KMS-11 (cell line): ENCODE data around the gene CD27.
A peak's percentile ranks its signal among the peaks of the same experiment; 100 is the strongest.

Source experiments
- H2AFZ ChIP-seq: fragments of 200-600 bp; sonication (generic); 2 replicates; pipeline ENCODE4 v1.6.1; 2016; ENCODE audit warnings: antibody characterized with exemption, mixed run types, low read depth
- H3K27ac ChIP-seq: fragments of 200-600 bp; sonication (generic); 2 replicates; pipeline ENCODE4 v1.6.1; 2016; ENCODE audit warnings: mild to moderate bottlenecking, mixed run types
- H3K27me3 ChIP-seq: fragments of 200-600 bp; sonication (generic); 2 replicates; pipeline ENCODE4 v1.6.1; 2017; ENCODE audit warnings: mild to moderate bottlenecking, low read depth, mixed run types, moderate library complexity; ENCODE audit not compliant: insufficient read depth
- H3K36me3 ChIP-seq: fragments of 200-600 bp; sonication (generic); 2 replicates; pipeline ENCODE4 v1.6.1; 2017; ENCODE audit warnings: mild to moderate bottlenecking, mixed run types; ENCODE audit not compliant: insufficient read depth
- H3K4me1 ChIP-seq: fragments of 200-600 bp; sonication (generic); 2 replicates; pipeline ENCODE4 v1.6.1; 2016; ENCODE audit warnings: mild to moderate bottlenecking, low read depth, mixed run types; ENCODE audit not compliant: poor library complexity, severe bottlenecking
- H3K4me2 ChIP-seq: fragments of 200-600 bp; sonication (generic); 2 replicates; pipeline ENCODE4 v1.7.0; 2016; ENCODE audit warnings: mild to moderate bottlenecking, mixed run types
- H3K4me3 ChIP-seq: fragments of 200-600 bp; sonication (generic); IDR thresholded peaks from 2 replicates; pipeline ENCODE4 v1.6.1; 2017; ENCODE audit warnings: low read depth, low read length, mixed read lengths; ENCODE audit not compliant: insufficient read depth
- H3K79me2 ChIP-seq: fragments of 200-600 bp; sonication (generic); 2 replicates; pipeline ENCODE4 v1.6.1; 2016; ENCODE audit warnings: low read depth, mixed run types; ENCODE audit not compliant: insufficient read depth
- H3K9ac ChIP-seq: fragments of 200-600 bp; sonication (generic); 2 replicates; pipeline ENCODE4 v1.6.1; 2016; ENCODE audit warnings: mild to moderate bottlenecking, mixed run types
- H4K20me1 ChIP-seq: fragments of 200-600 bp; sonication (generic); 2 replicates; pipeline ENCODE4 v1.6.1; 2016; ENCODE audit warnings: mild to moderate bottlenecking, mixed run types; ENCODE audit not compliant: insufficient read depth
- TF ChIP-seq, protein P1 (sequence below): fragments of 200-600 bp; sonication (generic); conservative IDR thresholded peaks from 2 replicates; pipeline ENCODE4 v1.6.1; 2017; ENCODE audit warnings: low read depth, mild to moderate bottlenecking, antibody characterized with exemption, low read length, moderate library complexity, mixed read lengths

CD27 gene

DNA sequence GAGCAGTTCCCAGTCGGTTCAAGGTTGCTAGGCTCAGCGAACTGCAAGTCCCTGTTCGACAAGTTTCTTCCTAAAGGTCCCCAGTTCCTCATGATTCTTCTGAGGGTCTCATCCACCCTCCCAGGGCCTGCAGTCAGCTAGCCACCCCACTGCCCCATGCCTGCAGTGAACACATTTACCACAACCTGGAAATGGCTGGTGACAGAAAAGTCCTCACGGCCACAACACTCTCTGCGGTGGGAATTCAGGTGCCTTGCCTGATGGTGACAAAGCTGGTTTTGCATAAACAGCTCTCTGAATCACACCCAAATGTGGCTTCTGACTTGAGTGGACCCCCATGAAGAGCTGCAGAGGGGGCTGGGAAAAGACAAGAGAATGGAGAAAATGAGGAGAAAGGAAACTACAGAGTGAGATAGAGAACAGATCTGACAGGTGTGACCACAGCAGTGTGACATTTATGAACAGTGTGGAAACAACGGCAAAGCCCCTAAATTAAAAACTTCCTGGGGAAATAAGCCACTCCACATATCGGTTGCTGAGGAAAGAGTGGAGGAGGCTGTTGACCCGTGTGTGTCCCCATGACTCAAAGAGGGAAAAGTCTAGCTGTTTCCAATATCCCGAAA lies 1.3 kb upstream of the CD27 start:
- no peak overlapping the region for H3K9ac ChIP-seq
- H3K36me3 ChIP-seq: no peaks in the 10 kb centered on the region
- no peaks in the 10 kb centered on the region for H3K79me2 ChIP-seq
- TF ChIP-seq, protein P1, sequence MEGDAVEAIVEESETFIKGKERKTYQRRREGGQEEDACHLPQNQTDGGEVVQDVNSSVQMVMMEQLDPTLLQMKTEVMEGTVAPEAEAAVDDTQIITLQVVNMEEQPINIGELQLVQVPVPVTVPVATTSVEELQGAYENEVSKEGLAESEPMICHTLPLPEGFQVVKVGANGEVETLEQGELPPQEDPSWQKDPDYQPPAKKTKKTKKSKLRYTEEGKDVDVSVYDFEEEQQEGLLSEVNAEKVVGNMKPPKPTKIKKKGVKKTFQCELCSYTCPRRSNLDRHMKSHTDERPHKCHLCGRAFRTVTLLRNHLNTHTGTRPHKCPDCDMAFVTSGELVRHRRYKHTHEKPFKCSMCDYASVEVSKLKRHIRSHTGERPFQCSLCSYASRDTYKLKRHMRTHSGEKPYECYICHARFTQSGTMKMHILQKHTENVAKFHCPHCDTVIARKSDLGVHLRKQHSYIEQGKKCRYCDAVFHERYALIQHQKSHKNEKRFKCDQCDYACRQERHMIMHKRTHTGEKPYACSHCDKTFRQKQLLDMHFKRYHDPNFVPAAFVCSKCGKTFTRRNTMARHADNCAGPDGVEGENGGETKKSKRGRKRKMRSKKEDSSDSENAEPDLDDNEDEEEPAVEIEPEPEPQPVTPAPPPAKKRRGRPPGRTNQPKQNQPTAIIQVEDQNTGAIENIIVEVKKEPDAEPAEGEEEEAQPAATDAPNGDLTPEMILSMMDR: no peak
- H3K27me3 ChIP-seq: no peaks in the 10 kb centered on the region
- H4K20me1 ChIP-seq: no peaks in the 10 kb centered on the region
- H2AFZ ChIP-seq: no peak overlapping the region
- no peak overlapping the region for H3K4me2 ChIP-seq
- no peak overlapping the region for H3K27ac ChIP-seq
- H3K4me1 ChIP-seq: peaks cover 58% of the 10 kb centered on the region
- H3K4me3 ChIP-seq: no peak overlapping the region

DNA sequence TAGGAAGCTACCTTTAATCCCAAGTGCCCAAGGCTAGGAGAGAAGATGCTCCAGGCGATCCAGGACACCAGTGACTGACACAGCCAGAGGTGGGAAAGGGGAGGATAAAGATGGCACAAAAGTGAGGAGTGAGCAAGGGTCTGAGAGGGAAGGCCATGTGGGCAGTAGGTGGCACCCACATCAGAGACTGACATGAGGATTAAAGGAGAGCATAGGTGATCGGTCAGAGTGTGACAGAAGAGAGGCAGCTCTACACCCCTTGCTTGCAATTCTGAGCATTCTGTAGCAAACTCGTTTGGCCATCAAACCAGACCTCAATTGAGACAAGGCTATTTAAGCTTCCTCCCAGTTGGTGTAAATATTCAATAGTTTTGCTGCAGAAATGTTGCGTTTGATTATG lies 724 bp upstream of the CD27 start:
- no peaks in the 10 kb centered on the region for H3K36me3 ChIP-seq
- H3K79me2 ChIP-seq: no peaks in the 10 kb centered on the region
- H4K20me1 ChIP-seq: no peaks in the 10 kb centered on the region
- no peak overlapping the region for H3K4me3 ChIP-seq
- H3K4me1 ChIP-seq: peaks cover 53% of the 10 kb centered on the region
- no peak overlapping the region for H3K27ac ChIP-seq
- no peak overlapping the region for H2AFZ ChIP-seq
- no peak overlapping the region for H3K9ac ChIP-seq
- H3K4me2 ChIP-seq: no peak overlapping the region
- no peaks in the 10 kb centered on the region for H3K27me3 ChIP-seq
- TF ChIP-seq, protein P1: no peak

DNA sequence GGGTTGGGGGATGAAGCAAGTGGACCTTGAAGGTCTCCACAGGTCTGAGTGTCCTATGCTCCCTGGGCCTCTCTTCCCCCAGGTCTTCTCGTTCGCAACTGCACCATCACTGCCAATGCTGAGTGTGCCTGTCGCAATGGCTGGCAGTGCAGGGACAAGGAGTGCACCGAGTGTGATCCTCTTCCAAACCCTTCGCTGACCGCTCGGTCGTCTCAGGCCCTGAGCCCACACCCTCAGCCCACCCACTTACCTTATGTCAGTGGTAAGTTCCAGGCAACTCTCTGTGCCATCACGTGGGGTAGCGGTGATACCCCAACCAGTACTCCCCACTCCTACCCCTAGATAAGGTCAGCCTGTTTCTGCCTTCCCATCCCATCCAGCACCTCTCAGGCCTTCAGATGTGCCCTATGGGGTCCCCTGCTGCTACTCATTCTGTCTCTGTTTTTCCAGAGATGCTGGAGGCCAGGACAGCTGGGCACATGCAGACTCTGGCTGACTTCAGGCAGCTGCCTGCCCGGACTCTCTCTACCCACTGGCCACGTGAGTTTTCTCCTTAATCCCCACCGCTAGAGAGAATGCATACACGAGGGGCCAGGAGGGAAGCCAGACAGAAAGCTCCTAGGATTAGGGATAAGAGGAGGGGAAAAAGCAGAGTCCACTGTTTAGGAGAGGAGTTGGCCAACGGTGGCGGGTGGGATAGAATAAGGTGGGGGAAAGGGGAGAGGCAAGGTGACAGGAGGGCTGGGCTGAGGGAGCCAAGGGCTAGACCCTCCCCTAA lies 5.5 kb downstream of the CD27 start:
- Histone ChIP-seq H2AFZ (no peak overlapping the region), H3K9ac (no peak overlapping the region), H3K4me1 (peaks cover 52% of the 10 kb centered on the region)

DNA sequence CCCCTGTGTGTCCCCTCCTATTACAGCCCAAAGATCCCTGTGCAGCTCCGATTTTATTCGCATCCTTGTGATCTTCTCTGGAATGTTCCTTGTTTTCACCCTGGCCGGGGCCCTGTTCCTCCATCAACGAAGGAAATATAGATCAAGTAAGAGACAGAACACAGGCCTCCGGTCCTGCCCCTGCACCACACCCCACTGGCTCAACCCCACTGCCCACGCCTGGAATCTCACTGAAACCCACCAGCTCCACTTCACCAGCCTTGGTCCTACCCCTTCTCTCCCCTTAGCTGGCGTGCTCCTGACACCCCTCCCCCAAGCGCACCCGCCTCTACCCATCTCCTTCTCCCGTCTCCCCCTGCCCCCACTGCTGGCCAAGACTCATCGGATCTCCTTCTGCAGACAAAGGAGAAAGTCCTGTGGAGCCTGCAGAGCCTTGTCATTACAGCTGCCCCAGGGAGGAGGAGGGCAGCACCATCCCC lies 6.2 kb downstream of the CD27 start:
- no peaks in the 10 kb centered on the region for H3K36me3 ChIP-seq
- H3K79me2 ChIP-seq: peaks cover 12% of the 10 kb centered on the region; the same call in 1 of the 2 replicates
- peaks cover 46% of the 10 kb centered on the region for H3K4me1 ChIP-seq
- peak overlapping the region; percentile 48 for H2AFZ ChIP-seq
- no peaks in the 10 kb centered on the region for H3K27me3 ChIP-seq
- H3K9ac ChIP-seq: peak overlapping the region; percentile 97
- H4K20me1 ChIP-seq: no peaks in the 10 kb centered on the region
- peak overlapping the region; percentile 92 for H3K27ac ChIP-seq
- H3K4me3 ChIP-seq: no peak overlapping the region
- TF ChIP-seq, protein P1: no peak
- peak overlapping the region; percentile 55 for H3K4me2 ChIP-seq

More for the DNA sequence above, 5.5 kb downstream of the CD27 start:
- Histone ChIP-seq H3K27ac (no peak overlapping the region), H4K20me1 (no peaks in the 10 kb centered on the region), H3K4me2 (peak overlapping the region; percentile 55), H3K79me2 (peaks cover 12% of the 10 kb centered on the region; the same call in 1 of the 2 replicates), H3K4me3 (no peak overlapping the region), H3K36me3 (no peaks in the 10 kb centered on the region), H3K27me3 (no peaks in the 10 kb centered on the region)
- TF ChIP-seq, protein P1: no peak
